K562 (cell line): ENCODE measurements around the gene LLPH. TPM values are rescaled to one million over a fixed set of nuclear protein-coding genes. Genes with fewer than 3 reads are reported as not detected.

Experiments used
- ARNT ChIP-seq, 2 experiments: fragments of 450-650 bp; IDR thresholded peaks; 2 replicates each; pipeline ENCODE4 v1.6.1; 2016; ENCODE audit warnings: mild to moderate bottlenecking in 1 of 2
- EWSR1 ChIP-seq: fragments of 450-650 bp; IDR thresholded peaks from 2 replicates; pipeline ENCODE4 v1.6.1; 2018; ENCODE audit warnings: borderline replicate concordance, mild to moderate bottlenecking, low read depth, moderate library complexity; ENCODE audit not compliant: partially characterized antibody
- FOXP1 ChIP-seq: sonication (generic); formaldehyde crosslinking; IDR thresholded peaks from 2 replicates; pipeline ENCODE4 v1.8.0; 2022; ENCODE audit warnings: mild to moderate bottlenecking, missing genetic modification reagents
- HNRNPL ChIP-seq: fragments of 200-400 bp; formaldehyde crosslinking; IDR thresholded peaks from 2 replicates; pipeline ENCODE4 v1.6.1; 2017; ENCODE audit warnings: low read depth, mild to moderate bottlenecking, low read length
- MTA2 ChIP-seq: fragments of 450-650 bp; IDR thresholded peaks from 2 replicates; pipeline ENCODE4 v1.6.1; 2016; ENCODE audit warnings: low read depth
- MYBL2 ChIP-seq, 2 experiments: fragments of 450-650 bp in 1 of 2; sonication (generic) in 1 of 2; formaldehyde crosslinking in 1 of 2; IDR thresholded peaks; 2 replicates each; pipeline versions ENCODE4 v1.6.1 to v1.8.1; 2017 to 2022; ENCODE audit warnings: borderline replicate concordance in 1 of 2, inconsistent platforms in 1 of 2, low read depth in 1 of 2, mild to moderate bottlenecking in 1 of 2, missing genetic modification reagents in 1 of 2, moderate library complexity in 1 of 2
- NFXL1 ChIP-seq: fragments of 450-650 bp; formaldehyde crosslinking; IDR thresholded peaks from 2 replicates; pipeline ENCODE4 v1.4.0; 2021; ENCODE audit warnings: mild to moderate bottlenecking
- NUFIP1 ChIP-seq: fragments of 450-650 bp; IDR thresholded peaks from 2 replicates; pipeline ENCODE4 v1.6.1; 2018; ENCODE audit not compliant: partially characterized antibody
- PML ChIP-seq: IDR thresholded peaks from 2 replicates; pipeline ENCODE4 v1.6.1; 2012; ENCODE audit warnings: low read length, inconsistent platforms
- POLR2AphosphoS5 ChIP-seq: IDR thresholded peaks from 2 replicates; pipeline ENCODE4 v1.6.1; 2011; ENCODE audit warnings: mild to moderate bottlenecking, low read depth, low read length, moderate library complexity; ENCODE audit not compliant: control insufficient read depth, insufficient read depth
- RFX1 ChIP-seq: fragments of 450-650 bp; IDR thresholded peaks from 2 replicates; pipeline ENCODE4 v1.6.1; 2016; ENCODE audit warnings: mild to moderate bottlenecking, moderate library complexity
- XRCC5 ChIP-seq: fragments of 200-400 bp; formaldehyde crosslinking; IDR thresholded peaks from 2 replicates; pipeline ENCODE4 v1.6.1; 2017; ENCODE audit warnings: low read depth, mild to moderate bottlenecking, low read length
- ZNF707 ChIP-seq: fragments of 250-450 bp; sonication (Bioruptor Pico); conservative IDR thresholded peaks from 2 replicates; pipeline ENCODE4 v1.8.0; 2022; ENCODE audit warnings: inconsistent platforms, mild to moderate bottlenecking, moderate library complexity
- polyA plus RNA-seq, 8 experiments: library from polyadenylated mRNA; depleted of rRNA in 4 of 8; stranded (reverse) in 5 of 8; unstranded in 3 of 8; fragments of >200 nt; fragmentation: Nextera tagmentation in 2 of 8; fragmentation: Illumina TruSeq in 1 of 8; extraction: Ambion mirVana in 2 of 8; extraction: Trizol in 1 of 8; gene quantifications; 2 replicates each; pipeline versions ENCODE4 v1.2.1 to v1.2.3, GENCODE V29; 2011 to 2014; ENCODE audit warnings: inconsistent platforms in 1 of 8, missing spikeins in 1 of 8
- total RNA-seq, 7 experiments: library from RNA; depleted of rRNA in 6 of 7; stranded (reverse); fragments of >200 nt in 6 of 7; fragmentation: Illumina TruSeq in 2 of 7; extraction: Trizol in 2 of 7; gene quantifications; 2 replicates each; pipeline versions ENCODE4 v1.2.1 to v1.2.3, GENCODE V29; 2011 to 2021; ENCODE audit warnings: low replicate concordance in 1 of 7
- TF ChIP-seq, protein P1 (sequence below): fragments of 450-650 bp; formaldehyde crosslinking; IDR thresholded peaks from 2 replicates; pipeline ENCODE4 v1.4.0; 2020; ENCODE audit warnings: mild to moderate bottlenecking, mixed read lengths
- TF ChIP-seq, protein P2 (sequence below): sonication (generic); formaldehyde crosslinking; IDR thresholded peaks from 2 replicates; pipeline ENCODE4 v1.8.0; 2022; ENCODE audit warnings: mild to moderate bottlenecking, missing genetic modification reagents
- TF ChIP-seq, protein P3 (sequence below): fragments of 450-650 bp; formaldehyde crosslinking; IDR thresholded peaks from 2 replicates; pipeline ENCODE4 v1.4.0; 2022; ENCODE audit warnings: mild to moderate bottlenecking, moderate library complexity
- TF ChIP-seq, protein P4 (sequence below): sonication (generic); formaldehyde crosslinking; IDR thresholded peaks from 2 replicates; pipeline ENCODE4 v1.8.0; 2023; ENCODE audit warnings: mild to moderate bottlenecking, missing genetic modification reagents

LLPH gene
- total and polyA plus RNA-seq, 9 of the 15 experiments (the other 6 are each of a cell fraction or from before 2014, with no cell fraction given), result 19.1 to 87.3 (median 59.6) TPM

DNA sequence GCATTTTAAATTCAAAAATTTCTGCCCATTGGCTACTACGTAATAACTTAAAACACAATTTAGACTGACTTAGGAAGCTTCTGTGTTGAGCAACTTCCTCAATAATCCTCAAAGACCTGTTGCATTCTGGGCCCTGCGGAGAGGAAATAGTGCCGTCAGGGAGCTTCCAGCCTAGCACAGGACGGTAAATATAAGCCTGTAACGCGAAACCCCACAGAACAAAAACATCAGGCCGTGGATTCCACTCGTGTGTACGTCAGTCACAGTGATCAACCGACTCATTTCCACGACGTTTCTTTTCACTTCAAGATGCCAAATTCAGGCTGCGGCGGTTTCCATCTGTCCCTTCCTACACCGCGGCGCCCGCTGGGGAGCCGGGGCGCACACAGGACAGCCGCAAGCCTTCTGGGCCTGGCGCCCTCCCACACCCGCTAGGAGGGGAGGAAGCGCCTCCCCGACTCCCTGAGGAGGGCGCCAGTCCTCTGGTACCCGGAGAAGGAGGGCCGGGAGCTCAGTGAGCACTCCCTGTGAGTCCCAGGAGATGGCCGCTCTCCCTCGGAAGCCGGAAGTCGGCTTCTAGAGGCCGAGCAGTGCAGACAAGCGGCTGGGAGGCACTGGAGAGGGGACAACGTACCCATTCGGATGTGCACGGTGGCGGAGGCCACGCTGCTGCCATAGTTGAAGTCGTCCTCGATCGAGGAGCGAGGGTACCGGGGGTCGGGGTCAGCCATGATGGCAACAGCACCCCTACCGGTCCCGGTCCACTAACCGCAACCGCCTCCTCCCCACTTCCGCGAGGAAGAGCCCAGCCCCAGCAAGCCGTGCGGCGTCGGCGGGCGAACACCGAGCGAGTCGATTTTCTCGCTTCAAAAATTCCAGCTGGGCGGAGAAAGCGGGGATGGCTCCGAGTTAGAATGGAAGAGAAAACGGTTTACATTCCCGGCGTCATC is 38.9 kb upstream of the LLPH start, which contains the start of gene TMBIM4 (continued):
- TF ChIP-seq, protein P1, sequence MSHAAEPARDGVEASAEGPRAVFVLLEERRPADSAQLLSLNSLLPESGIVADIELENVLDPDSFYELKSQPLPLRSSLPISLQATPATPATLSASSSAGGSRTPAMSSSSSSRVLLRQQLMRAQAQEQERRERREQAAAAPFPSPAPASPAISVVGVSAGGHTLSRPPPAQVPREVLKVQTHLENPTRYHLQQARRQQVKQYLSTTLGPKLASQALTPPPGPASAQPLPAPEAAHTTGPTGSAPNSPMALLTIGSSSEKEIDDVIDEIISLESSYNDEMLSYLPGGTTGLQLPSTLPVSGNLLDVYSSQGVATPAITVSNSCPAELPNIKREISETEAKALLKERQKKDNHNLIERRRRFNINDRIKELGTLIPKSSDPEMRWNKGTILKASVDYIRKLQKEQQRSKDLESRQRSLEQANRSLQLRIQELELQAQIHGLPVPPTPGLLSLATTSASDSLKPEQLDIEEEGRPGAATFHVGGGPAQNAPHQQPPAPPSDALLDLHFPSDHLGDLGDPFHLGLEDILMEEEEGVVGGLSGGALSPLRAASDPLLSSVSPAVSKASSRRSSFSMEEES (CRISPR knock-in tag), result no peak
- no peak; a peak in 1 of 4 replicates for TF ChIP-seq ARNT (IDR thresholded peaks at IDR 0.05)
- TF ChIP-seq NFXL1, result no peak
- TF ChIP-seq, protein P2, sequence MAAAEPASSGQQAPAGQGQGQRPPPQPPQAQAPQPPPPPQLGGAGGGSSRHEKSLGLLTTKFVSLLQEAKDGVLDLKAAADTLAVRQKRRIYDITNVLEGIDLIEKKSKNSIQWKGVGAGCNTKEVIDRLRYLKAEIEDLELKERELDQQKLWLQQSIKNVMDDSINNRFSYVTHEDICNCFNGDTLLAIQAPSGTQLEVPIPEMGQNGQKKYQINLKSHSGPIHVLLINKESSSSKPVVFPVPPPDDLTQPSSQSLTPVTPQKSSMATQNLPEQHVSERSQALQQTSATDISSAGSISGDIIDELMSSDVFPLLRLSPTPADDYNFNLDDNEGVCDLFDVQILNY (CRISPR knock-in tag), result no peak
- TF ChIP-seq HNRNPL, result no peak
- TF ChIP-seq MTA2, result no peak
- TF ChIP-seq, protein P3, sequence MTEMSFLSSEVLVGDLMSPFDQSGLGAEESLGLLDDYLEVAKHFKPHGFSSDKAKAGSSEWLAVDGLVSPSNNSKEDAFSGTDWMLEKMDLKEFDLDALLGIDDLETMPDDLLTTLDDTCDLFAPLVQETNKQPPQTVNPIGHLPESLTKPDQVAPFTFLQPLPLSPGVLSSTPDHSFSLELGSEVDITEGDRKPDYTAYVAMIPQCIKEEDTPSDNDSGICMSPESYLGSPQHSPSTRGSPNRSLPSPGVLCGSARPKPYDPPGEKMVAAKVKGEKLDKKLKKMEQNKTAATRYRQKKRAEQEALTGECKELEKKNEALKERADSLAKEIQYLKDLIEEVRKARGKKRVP (CRISPR knock-in tag), result no peak
- TF ChIP-seq, protein P4, sequence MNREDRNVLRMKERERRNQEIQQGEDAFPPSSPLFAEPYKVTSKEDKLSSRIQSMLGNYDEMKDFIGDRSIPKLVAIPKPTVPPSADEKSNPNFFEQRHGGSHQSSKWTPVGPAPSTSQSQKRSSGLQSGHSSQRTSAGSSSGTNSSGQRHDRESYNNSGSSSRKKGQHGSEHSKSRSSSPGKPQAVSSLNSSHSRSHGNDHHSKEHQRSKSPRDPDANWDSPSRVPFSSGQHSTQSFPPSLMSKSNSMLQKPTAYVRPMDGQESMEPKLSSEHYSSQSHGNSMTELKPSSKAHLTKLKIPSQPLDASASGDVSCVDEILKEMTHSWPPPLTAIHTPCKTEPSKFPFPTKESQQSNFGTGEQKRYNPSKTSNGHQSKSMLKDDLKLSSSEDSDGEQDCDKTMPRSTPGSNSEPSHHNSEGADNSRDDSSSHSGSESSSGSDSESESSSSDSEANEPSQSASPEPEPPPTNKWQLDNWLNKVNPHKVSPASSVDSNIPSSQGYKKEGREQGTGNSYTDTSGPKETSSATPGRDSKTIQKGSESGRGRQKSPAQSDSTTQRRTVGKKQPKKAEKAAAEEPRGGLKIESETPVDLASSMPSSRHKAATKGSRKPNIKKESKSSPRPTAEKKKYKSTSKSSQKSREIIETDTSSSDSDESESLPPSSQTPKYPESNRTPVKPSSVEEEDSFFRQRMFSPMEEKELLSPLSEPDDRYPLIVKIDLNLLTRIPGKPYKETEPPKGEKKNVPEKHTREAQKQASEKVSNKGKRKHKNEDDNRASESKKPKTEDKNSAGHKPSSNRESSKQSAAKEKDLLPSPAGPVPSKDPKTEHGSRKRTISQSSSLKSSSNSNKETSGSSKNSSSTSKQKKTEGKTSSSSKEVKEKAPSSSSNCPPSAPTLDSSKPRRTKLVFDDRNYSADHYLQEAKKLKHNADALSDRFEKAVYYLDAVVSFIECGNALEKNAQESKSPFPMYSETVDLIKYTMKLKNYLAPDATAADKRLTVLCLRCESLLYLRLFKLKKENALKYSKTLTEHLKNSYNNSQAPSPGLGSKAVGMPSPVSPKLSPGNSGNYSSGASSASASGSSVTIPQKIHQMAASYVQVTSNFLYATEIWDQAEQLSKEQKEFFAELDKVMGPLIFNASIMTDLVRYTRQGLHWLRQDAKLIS (CRISPR knock-in tag), result peak; percentile 75; the same call in 1 of the 2 replicates
- TF ChIP-seq FOXP1 (CRISPR knock-in tag), result 0 out of 2 replicates have a peak, but pooled peaks have one; percentile 65
- TF ChIP-seq MYBL2 (IDR thresholded peaks at IDR 0.05; ENCODE audit: low read depth), result peak; percentile 59
- TF ChIP-seq MYBL2 (CRISPR knock-in tag; IDR thresholded peaks at IDR 0.05; ENCODE audit: borderline replicate concordance), result no peak
- TF ChIP-seq ZNF707 (CRISPR knock-in tag), result no peak
- peak; percentile 95 for TF ChIP-seq XRCC5
- no peak for TF ChIP-seq RFX1
- peak; percentile 79 for TF ChIP-seq POLR2AphosphoS5
- no peak for TF ChIP-seq EWSR1
- TF ChIP-seq NUFIP1, result no peak
- peak; percentile 63; the same call in 1 of the 2 replicates for TF ChIP-seq PML
